22Rv1 (cell line): Measurements from ENCODE around the gene SH3RF2.

Source experiments
- H3K27ac ChIP-seq: fragments of 450-650 bp; 2 replicates; pipeline ENCODE4 v1.5.1; 2017
- CTCF ChIP-seq: fragments of 450-650 bp; IDR thresholded peaks from 2 replicates; pipeline ENCODE4 v1.5.1; 2017; ENCODE audit warnings: mild to moderate bottlenecking
- ZFX ChIP-seq: fragments of 450-650 bp; IDR thresholded peaks from 2 replicates; pipeline ENCODE4 v1.6.1; 2017; ENCODE audit warnings: antibody characterized with exemption, borderline replicate concordance

SH3RF2 gene

GRCh38 chr5:146111409-146111808 lies 175.0 kb downstream of the SH3RF2 start:
- no peak overlapping the region for H3K27ac ChIP-seq
- TF ChIP-seq ZFX: no peak
- TF ChIP-seq CTCF: no peak

GRCh38 chr5:146112476-146112875 lies 176.1 kb downstream of the SH3RF2 start:
- TF ChIP-seq ZFX (no peak), CTCF (no peak)
- H3K27ac ChIP-seq: no peak overlapping the region
